Activated CD4-positive, CD25-positive, alpha-beta regulatory T cell treated with anti-CD3 and anti-CD28 coated beads, Interleukin-2, amount 50 U/mL, for 72 hours (primary cell): Measurements from ENCODE around the gene TMBIM6.

Experiments
- DNase-seq: peaks from one replicate; pipeline ENCODE4 v3.0.0; 2021

Gene TMBIM6

GRCh38 chr12:49798934-49799333 lies 57.6 kb downstream of the TMBIM6 start:
- DNase-seq: no peak

- no peak for DNase-seq
These were observed 59.2 kb downstream of the TMBIM6 start for GRCh38 chr12:49800421-49801140.

GRCh38 chr12:49801141-49802063 lies 60.0 kb downstream of the TMBIM6 start:
- DNase-seq: no peak

- no peak for DNase-seq
These were observed 62.5 kb downstream of the TMBIM6 start for GRCh38 chr12:49803693-49804450.

GRCh38 chr12:49804821-49805220 lies 63.5 kb downstream of the TMBIM6 start:
- no peak for DNase-seq

- no peak for DNase-seq
These were observed 64.1 kb downstream of the TMBIM6 start for GRCh38 chr12:49805409-49805808.

- DNase-seq: no peak
These were observed 65.0 kb downstream of the TMBIM6 start for GRCh38 chr12:49806321-49806813.

- no peak for DNase-seq
These were observed 65.5 kb downstream of the TMBIM6 start for GRCh38 chr12:49806877-49807276.

- DNase-seq: no peak
These were observed 66.7 kb downstream of the TMBIM6 start for GRCh38 chr12:49807991-49808580.

GRCh38 chr12:49808686-49809380 lies 67.5 kb downstream of the TMBIM6 start:
- DNase-seq: no peak

- no peak for DNase-seq
These were observed 68.1 kb downstream of the TMBIM6 start for GRCh38 chr12:49809381-49809905.

- DNase-seq: no peak
These were observed 68.6 kb downstream of the TMBIM6 start for GRCh38 chr12:49809906-49810389.

GRCh38 chr12:49811136-49811535 lies 69.8 kb downstream of the TMBIM6 start:
- DNase-seq: no peak

GRCh38 chr12:49811961-49812401 lies 70.6 kb downstream of the TMBIM6 start:
- DNase-seq: no peak

GRCh38 chr12:49813131-49813530 lies 71.8 kb downstream of the TMBIM6 start:
- no peak for DNase-seq
